Activated CD4-positive, CD25-positive, alpha-beta regulatory T cell treated with anti-CD3 and anti-CD28 coated beads, Interleukin-2, amount 50 U/mL, for 16 hours (primary cell): ENCODE results near the gene CXCL5.
"Not testable (repeated sequence)": the region's sequence is repeated elsewhere in the genome, so short reads cannot be mapped to it uniquely, and the experiment has no call there.

Experiments used
- DNase-seq: peaks from one replicate; pipeline ENCODE4 v3.0.0-alpha.2; 2020; ENCODE audit warnings: low read depth, low spot score

Gene CXCL5

DNA sequence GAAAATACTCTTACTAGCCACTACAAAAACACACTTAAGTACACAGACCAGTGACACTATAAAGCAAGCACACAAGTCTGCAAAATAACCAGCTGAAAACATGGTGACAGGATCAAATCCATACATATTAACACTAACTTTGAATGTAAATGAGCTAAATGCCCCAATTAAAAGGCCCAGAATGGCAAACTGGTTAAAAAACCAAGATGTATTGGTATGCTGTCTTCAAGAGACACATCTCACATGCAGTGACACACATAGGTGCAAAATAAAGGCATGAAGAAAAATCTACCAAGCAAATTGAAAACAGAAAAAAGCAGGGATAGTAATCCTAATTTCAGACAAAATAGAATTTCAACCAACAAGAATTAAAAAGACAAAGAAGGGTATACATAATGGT, 27.5 kb downstream of the CXCL5 start:
- DNase-seq, result no peak

- DNase-seq, result no peak
These were observed 28.5 kb downstream of the CXCL5 start for GRCh38 chr4:73970011-73970410.

- DNase-seq, result no peak
These were observed 30.6 kb downstream of the CXCL5 start for GRCh38 chr4:73967866-73968265.

DNA sequence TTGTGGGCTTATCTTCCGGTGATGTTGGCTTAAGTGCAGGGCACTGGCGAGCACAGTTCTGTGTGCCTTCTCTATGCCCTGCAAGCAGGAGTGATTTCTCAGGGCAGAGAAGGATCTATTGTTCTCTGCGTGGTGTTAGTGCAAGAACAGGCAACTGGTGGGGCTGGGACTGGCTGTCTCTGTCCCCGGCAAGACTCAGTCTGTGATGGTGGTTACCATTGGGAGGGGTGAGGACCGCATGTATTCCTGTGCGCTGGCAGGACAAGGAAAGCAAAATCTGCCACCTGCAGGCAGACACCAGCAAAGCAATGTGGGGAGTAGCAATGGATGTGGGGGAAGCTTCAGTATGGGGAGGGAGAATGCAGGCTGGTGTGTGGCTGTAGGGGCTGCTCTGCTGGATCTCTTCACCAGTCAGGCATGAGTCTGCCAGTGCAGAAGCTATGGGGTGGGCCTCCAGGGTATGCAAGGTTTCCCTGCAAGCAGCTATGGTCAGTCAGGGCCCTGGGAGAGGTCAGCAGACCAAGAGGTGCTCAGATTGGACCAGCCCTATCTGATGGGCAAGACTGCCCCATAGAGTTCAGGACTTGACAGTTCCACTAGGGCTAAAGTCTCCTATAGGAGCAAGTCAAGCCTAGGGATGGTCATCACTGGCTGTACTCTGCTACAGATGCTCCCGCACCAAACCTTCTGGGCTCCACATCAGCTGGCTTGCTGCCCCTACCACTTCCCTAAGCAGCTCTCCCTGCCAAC, 33.4 kb downstream of the CXCL5 start:
- DNase-seq, result no peak

DNA sequence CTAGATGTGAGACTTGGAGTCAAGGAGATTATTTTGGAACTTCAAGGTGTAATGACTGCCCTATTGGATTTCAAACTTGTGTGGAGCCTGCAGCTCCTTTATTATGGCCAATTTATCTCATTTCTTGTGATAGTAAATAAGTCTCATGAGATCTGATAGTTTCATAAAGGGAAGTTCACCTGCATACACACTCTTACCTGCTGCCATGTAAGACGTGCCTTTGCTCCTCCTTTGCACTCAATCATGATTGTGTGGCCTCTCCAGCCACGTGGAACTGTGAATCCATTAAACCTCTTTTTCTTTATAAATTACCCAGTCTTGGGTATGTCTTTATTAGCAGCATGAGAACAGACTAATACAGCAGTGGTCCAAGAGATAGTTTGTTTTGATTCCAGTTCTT, 35.8 kb downstream of the CXCL5 start:
- no peak for DNase-seq

- not testable (repeated sequence) for DNase-seq
These were observed 39.4 kb downstream of the CXCL5 start for GRCh38 chr4:73959041-73959440.

DNA sequence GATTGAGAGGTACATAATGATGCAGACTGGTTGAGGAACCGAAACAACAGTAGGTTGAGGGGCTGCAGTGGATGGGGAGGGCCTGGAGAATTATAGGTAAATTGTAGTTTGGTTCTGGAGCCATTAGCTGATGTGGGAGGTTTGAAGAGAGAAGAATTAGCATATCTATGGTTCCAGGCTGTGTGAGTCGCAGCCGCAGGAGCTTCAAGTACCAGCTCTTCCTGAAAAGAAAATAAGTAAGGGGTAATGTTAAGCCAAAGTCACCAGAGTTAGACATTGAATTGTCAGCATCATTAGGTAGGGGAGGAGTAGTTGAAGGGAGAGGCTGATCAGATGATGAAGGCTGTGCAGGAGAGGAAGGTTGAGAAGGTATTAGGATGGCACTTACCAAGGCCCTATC, 46.1 kb downstream of the CXCL5 start:
- DNase-seq, result no peak

DNA sequence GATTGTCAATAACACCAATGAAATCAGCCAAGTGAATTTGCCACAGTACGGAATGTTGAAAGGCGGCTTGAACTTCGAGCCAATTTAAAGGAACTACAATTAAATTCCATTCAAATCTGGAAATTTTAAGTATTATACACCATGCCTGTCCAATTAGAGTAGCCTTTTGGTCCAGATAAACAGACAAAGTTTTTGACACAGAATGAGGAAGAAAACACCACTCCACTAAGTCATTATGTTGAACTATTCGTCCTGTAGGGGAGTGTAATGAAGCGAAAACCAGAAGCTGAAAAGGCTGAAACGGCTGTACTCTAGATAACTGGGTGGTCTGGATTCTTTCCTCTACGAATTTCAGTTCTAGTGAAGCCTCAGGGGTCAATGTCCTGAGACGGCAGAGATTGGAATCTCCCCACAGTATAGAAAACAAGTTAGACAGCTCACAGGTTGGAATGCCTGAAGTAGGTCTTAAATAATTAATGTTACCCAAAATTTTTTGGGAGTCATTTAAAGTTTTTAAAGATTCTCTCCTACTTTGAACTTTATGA, 48.0 kb downstream of the CXCL5 start:
- DNase-seq, result not testable (repeated sequence)

DNA sequence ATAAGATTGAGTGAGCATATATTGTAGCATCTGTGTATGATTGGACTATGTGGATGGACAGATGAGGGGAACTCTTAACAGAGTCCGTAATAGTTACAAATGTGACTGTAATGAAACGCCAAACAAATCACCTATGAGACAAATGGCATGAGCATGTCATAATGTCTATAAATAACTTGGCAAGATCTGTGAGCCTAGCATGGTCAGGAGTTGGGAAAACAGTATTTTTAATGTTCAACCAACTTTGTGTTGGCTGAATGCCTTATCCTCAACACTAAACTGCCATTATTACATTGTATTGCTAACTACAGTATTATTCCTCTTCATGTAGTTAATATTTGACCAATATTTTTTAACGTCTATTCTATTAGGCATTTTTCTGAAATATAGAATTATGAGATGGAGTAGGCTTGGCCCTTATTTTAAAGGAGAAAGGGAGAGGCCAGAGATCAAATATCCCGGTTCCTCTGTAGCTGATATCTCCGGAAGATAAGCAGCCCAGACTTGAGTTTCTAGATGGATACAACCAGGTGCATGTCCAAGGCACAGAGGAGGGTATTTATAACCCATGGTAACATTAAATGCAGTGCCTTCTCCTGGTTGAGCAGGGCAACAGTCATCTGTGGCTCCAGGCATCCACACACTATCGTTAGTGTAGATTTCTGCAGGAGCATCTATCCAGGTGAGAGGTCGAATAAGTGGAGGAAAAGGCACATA, 49.3 kb downstream of the CXCL5 start:
- DNase-seq, result no peak

GRCh38 chr4:73948291-73948690, 50.2 kb downstream of the CXCL5 start:
- no peak for DNase-seq

GRCh38 chr4:73947239-73947985, 51.1 kb downstream of the CXCL5 start:
- no peak for DNase-seq

DNA sequence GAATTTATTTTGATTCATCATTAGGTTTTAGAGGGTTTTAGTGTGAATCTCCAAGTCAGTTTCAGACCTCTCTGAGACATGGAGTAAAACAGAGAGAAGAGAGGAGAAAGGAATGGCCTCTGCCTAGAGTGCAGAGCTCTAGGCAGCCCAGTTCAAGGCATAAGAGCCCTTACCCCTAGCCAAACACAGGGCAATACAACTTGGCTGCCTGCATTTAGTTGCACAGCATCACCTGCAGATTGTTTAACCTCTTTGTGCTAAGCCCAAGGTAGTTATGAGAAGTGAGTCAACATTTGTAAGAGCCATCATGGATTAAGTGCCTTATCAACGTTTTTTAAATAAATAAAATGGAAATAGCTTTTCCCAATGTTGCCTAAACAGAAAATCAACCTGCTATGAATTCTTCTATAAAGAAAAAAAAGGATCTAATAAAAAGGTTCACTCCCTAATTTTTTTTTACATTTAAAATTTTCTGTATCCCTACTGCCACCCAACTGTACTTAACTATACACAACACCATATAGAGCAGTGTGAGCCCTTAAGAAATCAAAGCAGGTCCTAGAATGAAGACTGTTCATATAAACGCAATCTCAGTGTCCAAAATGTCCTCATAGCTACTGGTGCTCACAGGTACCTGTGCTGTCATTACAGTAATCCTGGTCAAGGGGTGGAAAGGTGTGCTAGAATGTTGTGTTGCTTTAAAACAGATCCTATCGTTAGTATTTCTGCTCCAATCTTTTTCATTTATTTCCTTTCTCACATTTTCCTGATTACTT, 52.6 kb downstream of the CXCL5 start:
- DNase-seq, result no peak
